Upper lobe of left lung (tissue), 6 donors: ENCODE data around the gene CIC. TPM values are rescaled to one million over a fixed set of nuclear protein-coding genes. Genes with fewer than 3 reads are reported as not detected.

ENCODE experiments used
- ATAC-seq, 2 donors: fragments of 200-7000 bp; cut with Tn5 transposase; one replicate each; pipeline ENCODE4 v1.9.1; 2022; ENCODE audit warnings: mild to moderate bottlenecking in 2 of 2, moderate library complexity in 2 of 2; ENCODE audit not compliant: low FRiP score in 2 of 2
- DNase-seq, 2 donors: peaks; one replicate each; pipeline ENCODE4 v3.0.0-alpha.2; 2019 to 2020
- H3K27ac ChIP-seq, 4 donors: fragments of 200-600 bp; sonication (generic); one replicate each; pipeline ENCODE4 v1.5.1; 2016 to 2019
- H3K27me3 ChIP-seq, 4 donors: fragments of 200-600 bp; sonication (generic); one replicate each; pipeline ENCODE4 v1.5.1; 2017 to 2019
- H3K36me3 ChIP-seq, 4 donors: fragments of 200-600 bp; sonication (generic); one replicate each; pipeline ENCODE4 v1.5.1; 2016 to 2019
- H3K4me1 ChIP-seq, 4 donors: fragments of 200-600 bp; sonication (generic); one replicate each; pipeline ENCODE4 v1.5.1; 2018 to 2019
- H3K4me3 ChIP-seq, 4 donors: fragments of 200-600 bp; sonication (generic); one replicate each; pipeline ENCODE4 v1.5.1; 2017 to 2019; ENCODE audit warnings: mild to moderate bottlenecking in 2 of 4, moderate library complexity in 1 of 4
- H3K9me3 ChIP-seq, 4 donors: fragments of 200-600 bp; sonication (generic); one replicate each; pipeline ENCODE4 v1.5.1; 2018 to 2019
- CTCF ChIP-seq, 6 experiments: fragments of 450-650 bp in 4 of 6; fragments of 200-600 bp in 2 of 6; sonication (generic) in 2 of 6; IDR thresholded peaks; one replicate each; pipeline ENCODE4 v1.5.1; 2016 to 2019; ENCODE audit warnings: antibody characterized with exemption in 6 of 6
- EP300 ChIP-seq, 4 donors: sonication (generic); formaldehyde crosslinking; IDR thresholded peaks; one replicate each; pipeline ENCODE4 v1.5.1; 2017; ENCODE audit warnings: antibody characterized with exemption in 4 of 4, control low read depth in 2 of 4
- POLR2A ChIP-seq, 4 donors: fragments of 450-650 bp; IDR thresholded peaks; one replicate each; pipeline ENCODE4 v1.5.1; 2016 to 2017; ENCODE audit warnings: antibody characterized with exemption in 4 of 4, mild to moderate bottlenecking in 2 of 4
- POLR2AphosphoS5 ChIP-seq, 2 donors: sonication (generic); formaldehyde crosslinking; IDR thresholded peaks; one replicate each; pipeline ENCODE4 v1.5.1; 2017; ENCODE audit warnings: antibody characterized with exemption in 2 of 2
- WGBS, 2 donors: methylation state at CpG; one replicate each; pipeline ENCODE4 v1.1.5; 2017 to 2018; 5-methylcytosine and 5-hydroxymethylcytosine counted together
- total RNA-seq, 6 donors: library from RNA; depleted of rRNA in 4 of 6; stranded (reverse); fragments of >200 nt in 4 of 6; gene quantifications; one replicate each; pipeline versions ENCODE4 v1.1.0 to v1.2.1, GENCODE V29; 2016 to 2021
- donor health status: DM: no; HTN: no; CAD: no; lungs with moderate emphysema.
- donor health status: DM: no; HTN: yes; CAD: no; lungs with severe emphysema.

The CIC gene
- total RNA-seq, 6 donors from 2014 or later: 52.6 to 170 (median 77.7) TPM

DNA sequence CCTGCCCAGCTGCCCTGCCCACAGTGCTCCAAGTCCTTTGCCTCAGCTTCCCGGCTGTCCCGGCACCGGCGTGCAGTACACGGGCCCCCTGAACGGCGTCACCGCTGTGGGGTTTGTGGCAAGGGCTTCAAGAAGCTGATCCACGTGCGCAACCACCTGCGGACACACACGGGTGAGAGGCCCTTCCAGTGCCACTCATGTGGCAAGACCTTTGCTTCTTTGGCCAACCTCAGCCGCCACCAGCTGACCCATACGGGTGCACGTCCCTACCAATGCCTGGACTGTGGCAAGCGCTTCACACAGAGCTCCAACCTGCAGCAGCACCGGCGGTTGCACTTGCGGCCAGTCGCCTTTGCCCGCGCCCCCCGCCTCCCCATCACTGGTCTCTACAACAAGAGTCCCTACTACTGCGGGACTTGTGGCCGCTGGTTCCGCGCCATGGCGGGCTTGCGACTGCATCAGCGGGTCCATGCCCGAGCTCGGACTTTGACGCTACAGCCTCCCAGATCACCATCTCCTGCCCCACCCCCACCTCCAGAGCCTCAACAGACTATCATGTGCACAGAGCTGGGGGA lies 43.2 kb upstream of the CIC start:
- H3K27ac ChIP-seq: no peak overlapping the region
- no peaks in the 10 kb centered on the region for H3K9me3 ChIP-seq
- ATAC-seq: no peak
- peaks cover 19 to 66% (median 63%) of the 10 kb centered on the region in 4 donors for H3K36me3 ChIP-seq
- no peak for TF ChIP-seq POLR2AphosphoS5 (IDR thresholded peaks at IDR 0.05)
- TF ChIP-seq POLR2A (IDR thresholded peaks at IDR 0.05): no peak
- TF ChIP-seq CTCF (IDR thresholded peaks at IDR 0.05): no peak
- TF ChIP-seq EP300 (IDR thresholded peaks at IDR 0.05): no peak
- H3K27me3 ChIP-seq: no peaks in the 10 kb centered on the region
- peak in 1 of 2 donors; percentile 82 for DNase-seq
- 96 to 98% methylated on average over 24 to 31 of the region's 33 CpGs for WGBS, 2 donors
- peaks cover 8 to 14% (median 10%) of the 10 kb centered on the region in 4 donors for H3K4me1 ChIP-seq
- H3K4me3 ChIP-seq: no peak overlapping the region

DNA sequence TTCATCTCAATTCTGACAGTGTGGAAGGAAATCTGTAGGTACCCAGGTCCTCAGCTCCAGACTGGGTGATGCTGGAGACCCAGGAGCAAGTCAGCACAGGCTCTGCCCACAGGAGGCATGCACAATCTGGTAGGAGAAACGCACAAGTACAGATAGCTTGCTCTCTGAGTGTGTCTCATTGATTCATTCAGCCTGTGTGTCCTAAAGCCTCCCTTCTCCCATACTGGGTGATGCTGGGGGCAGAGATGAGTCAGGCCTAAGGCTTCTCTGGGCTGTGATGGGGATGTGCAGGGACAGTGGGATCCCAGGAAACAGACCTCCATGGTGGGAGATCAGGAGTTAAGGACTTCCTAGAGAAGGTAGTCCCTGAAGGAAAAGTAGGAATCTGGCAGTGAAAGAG lies 42.2 kb upstream of the CIC start:
- no peak for DNase-seq
- H3K36me3 ChIP-seq: peaks cover 29 to 77% (median 72%) of the 10 kb centered on the region in 4 donors
- ATAC-seq: no peak
- H3K27ac ChIP-seq: no peak overlapping the region
- H3K4me1 ChIP-seq: peaks cover 0 to 4% (median under 1%) of the 10 kb centered on the region in 4 donors
- WGBS, 2 donors: 83 to 92% methylated on average over 1 of the region's 1 CpG
- H3K27me3 ChIP-seq: no peaks in the 10 kb centered on the region
- H3K4me3 ChIP-seq: no peak overlapping the region
- no peaks in the 10 kb centered on the region for H3K9me3 ChIP-seq
- TF ChIP-seq CTCF (IDR thresholded peaks at IDR 0.05) (no peak), POLR2AphosphoS5 (IDR thresholded peaks at IDR 0.05) (no peak), POLR2A (IDR thresholded peaks at IDR 0.05) (no peak), EP300 (IDR thresholded peaks at IDR 0.05) (no peak)

GRCh38 chr19:42228641-42229040 lies 40.4 kb upstream of the CIC start:
- Histone ChIP-seq H3K4me1 (no peaks in the 10 kb centered on the region), H3K4me3 (no peak overlapping the region), H3K36me3 (peaks cover 41 to 95% (median 90%) of the 10 kb centered on the region in 4 donors), H3K9me3 (no peaks in the 10 kb centered on the region), H3K27ac (no peak overlapping the region), H3K27me3 (no peaks in the 10 kb centered on the region)
- ATAC-seq (no peak), DNase-seq (no peak)
- no peak for TF ChIP-seq POLR2A (IDR thresholded peaks at IDR 0.05)
- no peak for TF ChIP-seq CTCF (IDR thresholded peaks at IDR 0.05)
- no peak for TF ChIP-seq EP300 (IDR thresholded peaks at IDR 0.05)
- no peak for TF ChIP-seq POLR2AphosphoS5 (IDR thresholded peaks at IDR 0.05)
- WGBS, 2 donors: 89 to 90% methylated on average over 3 to 4 of the region's 4 CpGs

DNA sequence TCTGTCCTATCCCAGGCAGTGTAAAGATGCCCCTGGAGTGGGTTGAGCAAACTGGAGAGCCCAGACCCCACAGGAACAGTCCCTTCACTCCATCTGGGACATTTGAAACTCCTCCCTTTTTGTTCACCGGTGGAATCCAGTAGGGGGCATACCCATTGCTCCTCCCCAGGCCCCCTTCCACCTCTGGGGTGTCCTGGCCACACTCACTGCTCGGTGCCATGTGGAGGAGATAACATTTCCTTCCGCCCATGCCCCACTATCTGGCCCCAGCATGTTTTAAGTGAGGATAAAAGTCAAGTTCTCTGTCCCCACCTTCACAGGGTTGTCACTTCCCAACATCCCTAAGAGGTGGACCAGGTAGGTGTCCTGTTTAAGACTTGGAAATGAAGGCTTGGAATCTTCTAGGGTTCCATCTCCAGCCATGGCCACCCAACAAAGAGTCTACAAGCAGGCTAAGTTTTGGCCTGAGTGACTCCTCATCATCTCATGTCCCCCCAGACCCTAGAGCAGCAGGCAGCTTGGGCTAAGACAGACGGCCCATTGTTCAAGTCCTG lies 39.7 kb upstream of the CIC start:
- 80 to 100% methylated on average over 3 to 4 of the region's 4 CpGs for WGBS, 2 donors
- TF ChIP-seq EP300 (IDR thresholded peaks at IDR 0.05) (no peak), CTCF (IDR thresholded peaks at IDR 0.05) (no peak), POLR2A (IDR thresholded peaks at IDR 0.05) (no peak), POLR2AphosphoS5 (IDR thresholded peaks at IDR 0.05) (no peak)
- Histone ChIP-seq H3K36me3 (peaks cover 47 to 97% (median 93%) of the 10 kb centered on the region in 4 donors), H3K4me3 (no peak overlapping the region), H3K27me3 (no peaks in the 10 kb centered on the region), H3K4me1 (no peaks in the 10 kb centered on the region), H3K9me3 (no peaks in the 10 kb centered on the region), H3K27ac (no peak overlapping the region)
- no peak for ATAC-seq
- no peak for DNase-seq
